ENCODE results near the gene HOXD10.

The HOXD10 gene

GRCh38 chr2:176149481-176149938 lies 32.9 kb downstream of the HOXD10 start:
- DNase-seq (ENCODE audit: low read depth in 2 of 2): no peak
- H3K4me3 ChIP-seq (replicated peaks in 1 of 2; ENCODE audit: low read depth in 2 of 2, low read length in 2 of 2): no peak overlapping the region
- TF ChIP-seq CTCF (IDR thresholded peaks at IDR 0.05; ENCODE audit: low read depth, low read length): no peak

GRCh38 chr2:176149939-176150583 lies 33.5 kb downstream of the HOXD10 start:
- H3K4me3 ChIP-seq (replicated peaks in 1 of 2; ENCODE audit: low read depth in 2 of 2, low read length in 2 of 2): no peak overlapping the region
- no peak for DNase-seq (ENCODE audit: low read depth in 2 of 2)
- TF ChIP-seq CTCF (IDR thresholded peaks at IDR 0.05; ENCODE audit: low read depth, low read length): no peak

GRCh38 chr2:176150584-176151441 lies 34.2 kb downstream of the HOXD10 start:
- DNase-seq (ENCODE audit: low read depth in 2 of 2): no peak
- no peak overlapping the region for H3K4me3 ChIP-seq (replicated peaks in 1 of 2; ENCODE audit: low read depth in 2 of 2, low read length in 2 of 2)
- no peak for TF ChIP-seq CTCF (IDR thresholded peaks at IDR 0.05; ENCODE audit: low read depth, low read length)

GRCh38 chr2:176151442-176152287 lies 35.1 kb downstream of the HOXD10 start, which contains the start of gene HOXD4:
Gene HOXD4 (plus strand): TSS chr2:176151550. CDS start chr2:176151634, 84 bp downstream.
- no peak within 1 kb of the TSS for H3K4me3 ChIP-seq (replicated peaks in 1 of 2; ENCODE audit: low read depth in 2 of 2, low read length in 2 of 2)

GRCh38 chr2:176152350-176153181 lies 36.0 kb downstream of the HOXD10 start:
- no peak for DNase-seq (ENCODE audit: low read depth in 2 of 2)
- no peak overlapping the region for H3K4me3 ChIP-seq (replicated peaks in 1 of 2; ENCODE audit: low read depth in 2 of 2, low read length in 2 of 2)
- TF ChIP-seq CTCF (IDR thresholded peaks at IDR 0.05; ENCODE audit: low read depth, low read length): no peak

More at GRCh38 chr2:176151442-176152287, 35.1 kb downstream of the HOXD10 start, which contains the start of gene HOXD4:
- no peak for TF ChIP-seq CTCF (IDR thresholded peaks at IDR 0.05; ENCODE audit: low read depth, low read length)
- no peak for DNase-seq (ENCODE audit: low read depth in 2 of 2)
